Stimulated activated CD4-positive, alpha-beta T cell treated with anti-CD3 and anti-CD28 coated beads, TNF-alpha, amount 100 ng/mL, for 1 hour (primary cell): ENCODE data around the gene SLC29A1.

Source experiments
- DNase-seq, 3 donors: peaks; one replicate each; pipeline ENCODE4 v3.0.0-alpha.2; 2020; ENCODE audit warnings: low read depth in 3 of 3, low spot score in 1 of 3

Gene SLC29A1

GRCh38 chr6:44234101-44235025 is 11.0 kb downstream of the SLC29A1 start:
- DNase-seq: no peak

- DNase-seq: no peak
Observed at GRCh38 chr6:44235269-44235668, 11.9 kb downstream of the SLC29A1 start.

GRCh38 chr6:44235891-44236516 is 12.6 kb downstream of the SLC29A1 start:
- DNase-seq: no peak

GRCh38 chr6:44237021-44237812 is 13.8 kb downstream of the SLC29A1 start:
- no peak for DNase-seq

- DNase-seq: peak; percentile 38 to 66 (median 58)
Observed at GRCh38 chr6:44237813-44238433, 14.5 kb downstream of the SLC29A1 start.

GRCh38 chr6:44238687-44239350 is 15.4 kb downstream of the SLC29A1 start:
- DNase-seq: no peak

- DNase-seq: no peak
Observed at GRCh38 chr6:44243345-44243744, 19.9 kb downstream of the SLC29A1 start.

- no peak for DNase-seq
Observed at GRCh38 chr6:44245391-44245911, 22.1 kb downstream of the SLC29A1 start.

GRCh38 chr6:44245912-44246662 is 22.7 kb downstream of the SLC29A1 start:
- DNase-seq: peak in 2 of 3 donors; percentile 69 to 86

GRCh38 chr6:44246663-44247337 is 23.4 kb downstream of the SLC29A1 start, which contains the start of gene HSP90AB1:
Gene HSP90AB1, plus strand, starts transcription at chr6:44247101. Its CDS starts 1,529 bp downstream, at chr6:44248630.
- peak; percentile 84 to 95 (median 92) for DNase-seq

- peak; percentile 77 to 84 (median 80) for DNase-seq
Observed at GRCh38 chr6:44247338-44248302, 24.2 kb downstream of the SLC29A1 start.

GRCh38 chr6:44248579-44248978 is 25.2 kb downstream of the SLC29A1 start:
- DNase-seq: no peak

GRCh38 chr6:44249082-44249748 is 25.8 kb downstream of the SLC29A1 start:
- no peak for DNase-seq

- DNase-seq: no peak
Observed at GRCh38 chr6:44250067-44250717, 26.8 kb downstream of the SLC29A1 start.

GRCh38 chr6:44250718-44251123 is 27.3 kb downstream of the SLC29A1 start:
- DNase-seq: no peak
